Right cardiac atrium (tissue), 5 donors: ENCODE measurements around the gene TMEM196. TPM values are rescaled to one million over a fixed set of nuclear protein-coding genes. Genes with fewer than 3 reads are reported as not detected.

Experiments used
- ATAC-seq, 2 donors: fragments of 200-7000 bp; cut with Tn5 transposase; one replicate each; pipeline versions ENCODE4 v1.8.0 to v1.9.1; 2020; ENCODE audit warnings: moderate library complexity in 2 of 2, mild to moderate bottlenecking in 1 of 2
- DNase-seq, 3 donors: peaks; one replicate each; pipeline ENCODE4 v3.0.0-alpha.2; 2020
- H3K27ac ChIP-seq: one replicate; pipeline ENCODE4 v1.5.1; 2013; ENCODE audit warnings: mild to moderate bottlenecking, low read length, control low read depth, moderate library complexity
- H3K27me3 ChIP-seq: one replicate; pipeline ENCODE4 v1.6.1; 2013; ENCODE audit not compliant: control insufficient read depth, insufficient read depth
- H3K4me1 ChIP-seq: one replicate; pipeline ENCODE4 v1.6.1; 2013; ENCODE audit warnings: low read length; ENCODE audit not compliant: control insufficient read depth, insufficient read depth
- H3K4me3 ChIP-seq: one replicate; pipeline ENCODE4 v1.5.1; 2013; ENCODE audit warnings: low read length, control low read depth
- H3K9me3 ChIP-seq: one replicate; pipeline ENCODE4 v1.6.1; 2013; ENCODE audit warnings: low read length; ENCODE audit not compliant: control insufficient read depth
- WGBS: extraction: QIAGEN DNeasy Blood & Tissue Kit; methylation state at CpG from one replicate; pipeline ENCODE4 v1.1.7; 2013; 5-methylcytosine and 5-hydroxymethylcytosine counted together
- intact Hi-C, 4 donors: fragments of 100-400 bp; cut with DNase I; formaldehyde crosslinking; loops; one replicate each; pipeline versions ENCODE4 v1.11.0 to v1.14.0; 2022 to 2023
- long read RNA-seq, 4 donors: library from polyadenylated mRNA; unstranded; transcript quantifications; one replicate each; pipeline ENCODE4 v2.0.0, GENCODE V29; 2020 to 2021
- polyA plus RNA-seq: library from polyadenylated mRNA; stranded (reverse); fragments of 200-250 nt; gene quantifications from one replicate; pipeline ENCODE4 v1.2.3, GENCODE V29; 2013
- total RNA-seq, 4 donors: library from RNA; stranded (reverse); fragmentation: NEBNext Ultra II Directional; extraction: Animal tissue kit (Norgen Biotek cat#: 25700); gene quantifications; one replicate each; pipeline ENCODE4 v1.2.1, GENCODE V29; 2021
- donor health status: healthy with polysubstance abuse.
- donor health status: DM: no; HTN: yes; CAD: no.
- donor health status: DM: no; HTN: no; CAD: no.
- donor health status: DM: no; HTN: yes; CAD: no; lungs with severe emphysema.
- donor health status: DM: yes; HTN: yes; CAD: no.

The TMEM196 gene
- not detected for total RNA-seq
- polyA plus RNA-seq, result not detected
- long read RNA-seq, donor 1, result 0 reads
- long read RNA-seq, donor 2, result 0 reads
- long read RNA-seq, donor 3, result 0 reads
- long read RNA-seq, donor 4, result 0 reads

DNA sequence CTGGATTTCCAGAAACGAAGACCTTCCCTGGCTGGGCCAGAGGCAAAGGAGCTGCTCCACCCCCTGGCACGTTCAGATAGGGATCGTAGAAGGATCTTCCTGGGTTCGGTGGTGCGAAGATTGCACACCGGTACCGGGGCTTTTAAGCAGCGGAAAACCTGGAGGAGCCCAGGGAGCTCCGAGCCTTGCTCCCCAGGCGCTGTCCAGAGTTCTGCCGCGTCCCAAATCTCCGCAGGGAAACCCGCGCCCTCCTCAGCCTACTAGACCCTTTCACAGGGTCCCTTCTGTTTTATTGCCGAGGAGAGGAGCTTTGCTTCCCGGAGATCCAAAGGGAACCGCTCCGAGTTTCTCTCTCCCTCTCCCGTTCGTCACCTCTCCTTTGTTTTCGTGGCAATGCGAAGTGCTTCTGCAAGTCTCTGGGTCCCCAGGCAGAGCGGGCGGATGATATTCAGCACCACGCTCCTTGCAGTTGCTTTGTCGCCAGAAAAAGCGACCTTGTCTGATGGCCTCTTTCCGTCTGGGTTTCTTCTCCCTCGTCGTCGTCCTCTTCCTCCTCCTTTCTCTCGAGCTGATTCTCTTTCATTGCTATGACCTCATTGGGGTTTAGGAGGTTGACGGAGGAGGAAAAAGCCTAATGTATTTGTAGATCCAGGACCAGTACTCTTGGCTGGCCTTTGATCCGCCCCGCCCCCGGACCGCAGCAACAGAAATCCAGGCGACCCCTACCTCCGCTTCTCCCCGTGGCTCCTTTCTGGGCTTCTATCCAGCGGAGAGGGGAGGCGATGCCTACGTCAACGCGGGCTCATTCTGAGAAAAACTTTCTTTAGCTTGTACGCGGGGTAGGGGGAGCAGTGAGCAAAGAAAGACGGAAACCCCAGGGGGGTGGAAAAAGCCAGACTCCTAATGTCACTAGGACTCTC is at the start of gene TMEM196:
TSS of gene TMEM196 (minus strand) at position 777 of the 920 bp plus-strand sequence. CDS start 921 bp downstream, outside the sequence.
- ATAC-seq (peak; percentile 50 to 60), DNase-seq (peak in 2 of 3 donors; percentile 40 to 58)
- no peaks in the 10 kb centered on the region for H3K4me1 ChIP-seq
- peak within 1 kb of the TSS; percentile 20 for H3K4me3 ChIP-seq
- H3K27me3 ChIP-seq, result no peaks in the 10 kb centered on the region
- H3K9me3 ChIP-seq, result no peaks in the 10 kb centered on the region
- intact Hi-C loops, result no loop called here
- 1% methylated on average over 49 of the region's 49 CpGs for WGBS
- no peak within 1 kb of the TSS for H3K27ac ChIP-seq

- ATAC-seq (no peak), DNase-seq (no peak)
- Histone ChIP-seq H3K27ac (no peak overlapping the region), H3K9me3 (no peaks in the 10 kb centered on the region), H3K4me3 (no peak overlapping the region), H3K4me1 (no peaks in the 10 kb centered on the region), H3K27me3 (no peaks in the 10 kb centered on the region)
- WGBS, result 56% methylated on average over 2 of the region's 2 CpGs
- intact Hi-C loops, result no loop called here
These were observed 42.7 kb upstream of the TMEM196 start for GRCh38 chr7:19816128-19816527.

DNA sequence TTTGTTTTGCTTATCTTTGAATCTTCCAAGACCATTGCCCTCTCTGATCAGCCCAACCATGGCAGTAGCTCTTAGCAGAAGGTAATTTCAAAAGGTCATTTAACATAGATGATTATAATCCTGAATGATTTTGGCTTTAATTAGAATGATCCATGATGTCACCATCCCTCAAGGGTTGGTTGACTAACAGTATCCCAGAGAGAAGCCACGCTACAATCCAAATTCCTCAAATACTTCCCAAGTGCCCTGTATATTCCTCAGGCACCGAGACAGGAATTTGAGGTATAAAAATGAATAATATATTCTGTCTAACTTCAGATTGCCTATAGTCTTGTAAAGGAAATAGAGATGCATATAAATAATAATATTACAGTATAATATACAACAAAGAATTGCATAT is 42.1 kb upstream of the TMEM196 start:
- Histone ChIP-seq H3K4me3 (no peak overlapping the region), H3K27me3 (no peaks in the 10 kb centered on the region), H3K4me1 (no peaks in the 10 kb centered on the region), H3K27ac (no peak overlapping the region), H3K9me3 (no peaks in the 10 kb centered on the region)
- 34% methylated on average over 2 of the region's 2 CpGs for whole genome bisulfite sequencing
- intact Hi-C loops, result no loop called here
- ATAC-seq (no peak), DNase-seq (no peak)

DNA sequence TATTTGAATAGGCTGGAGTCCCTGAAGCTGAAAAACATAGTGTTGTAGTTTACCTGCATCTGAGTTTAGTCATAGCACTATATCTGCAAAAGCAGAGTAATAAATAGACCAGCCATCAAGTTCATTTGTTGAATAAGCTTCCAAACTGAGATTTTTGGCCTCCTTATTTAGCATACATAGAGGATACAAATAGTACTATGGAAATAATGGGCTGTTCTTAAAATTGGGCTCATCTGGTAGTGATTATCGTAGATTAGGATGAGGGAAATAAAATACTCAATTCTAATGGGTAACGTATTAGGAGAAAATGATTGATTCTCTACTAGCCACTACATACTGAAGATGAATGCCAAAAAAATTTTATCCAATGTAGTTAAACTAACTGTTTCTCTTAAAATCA is 41.4 kb upstream of the TMEM196 start:
- 84% methylated on average over 2 of the region's 2 CpGs for WGBS
- Histone ChIP-seq H3K27me3 (no peaks in the 10 kb centered on the region), H3K27ac (no peak overlapping the region), H3K4me3 (no peak overlapping the region), H3K4me1 (no peaks in the 10 kb centered on the region), H3K9me3 (no peaks in the 10 kb centered on the region)
- ATAC-seq, result no peak
- intact Hi-C loops, result no loop called here
- no peak for DNase-seq

GRCh38 chr7:19811386-19811785 is 38.0 kb upstream of the TMEM196 start:
- ATAC-seq (no peak), DNase-seq (no peak)
- intact Hi-C loops, result no loop called here
- no peaks in the 10 kb centered on the region for H3K4me1 ChIP-seq
- H3K9me3 ChIP-seq, result no peaks in the 10 kb centered on the region
- no peaks in the 10 kb centered on the region for H3K27me3 ChIP-seq
- H3K27ac ChIP-seq, result no peak overlapping the region
- WGBS, result 59% methylated on average over 1 of the region's 1 CpG
- no peak overlapping the region for H3K4me3 ChIP-seq

DNA sequence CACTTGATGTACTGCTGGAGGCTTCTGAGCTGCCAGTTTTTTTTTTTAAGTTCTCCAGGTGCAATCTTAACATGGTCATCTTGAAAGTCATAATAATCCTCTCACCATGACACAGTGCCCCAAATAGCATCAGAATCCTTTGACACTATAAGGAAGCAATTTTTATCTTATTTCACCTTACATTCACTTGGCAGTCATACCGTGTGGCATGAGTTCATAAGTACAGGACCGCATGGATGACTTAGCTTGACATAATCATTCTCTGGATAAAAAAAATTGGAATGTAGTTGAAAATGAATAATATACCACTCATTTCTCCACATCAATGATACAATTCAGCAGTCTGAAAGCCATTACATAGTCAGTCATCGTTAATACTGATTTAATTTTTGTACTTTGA is 25.6 kb upstream of the TMEM196 start:
- intact Hi-C loops, result no loop called here
- ATAC-seq, result no peak
- 54% methylated on average over 3 of the region's 3 CpGs for WGBS

GRCh38 chr7:19783541-19783940 is 10.1 kb upstream of the TMEM196 start:
- Histone ChIP-seq H3K9me3 (no peaks in the 10 kb centered on the region), H3K27ac (no peak overlapping the region), H3K4me1 (no peaks in the 10 kb centered on the region), H3K27me3 (no peaks in the 10 kb centered on the region), H3K4me3 (no peak overlapping the region)
- intact Hi-C loops, result no loop called here
- no peak for DNase-seq
- ATAC-seq, result no peak

More for the DNA sequence above, 25.6 kb upstream of the TMEM196 start:
- H3K9me3 ChIP-seq, result no peaks in the 10 kb centered on the region
- DNase-seq, result no peak
- no peaks in the 10 kb centered on the region for H3K4me1 ChIP-seq
- H3K4me3 ChIP-seq, result no peak overlapping the region
- H3K27me3 ChIP-seq, result no peaks in the 10 kb centered on the region
- no peak overlapping the region for H3K27ac ChIP-seq

DNA sequence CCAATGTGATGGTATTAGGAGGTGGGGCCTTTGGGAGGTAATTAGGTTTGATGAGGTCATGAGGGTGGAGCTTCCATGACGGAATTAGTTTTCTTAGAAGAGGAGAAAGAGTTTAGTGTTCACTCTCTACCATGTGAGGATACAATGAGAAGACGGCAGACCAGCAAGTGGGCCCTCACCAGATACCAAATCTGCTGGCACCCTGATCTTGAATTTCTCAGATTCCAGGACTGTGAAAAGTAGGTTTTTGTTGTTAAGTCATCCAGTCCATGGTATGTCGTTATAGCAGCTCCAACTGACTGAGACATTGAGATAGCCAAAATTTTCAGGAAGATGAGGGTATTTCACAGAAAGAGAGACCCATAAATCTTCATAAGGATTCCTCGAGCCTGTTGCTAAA is 3.6 kb upstream of the TMEM196 start:
- no peak overlapping the region for H3K4me3 ChIP-seq
- H3K27me3 ChIP-seq, result no peaks in the 10 kb centered on the region
- H3K4me1 ChIP-seq, result no peaks in the 10 kb centered on the region
- WGBS, result 66% methylated on average over 4 of the region's 4 CpGs
- DNase-seq, result no peak
- H3K27ac ChIP-seq, result no peak overlapping the region
- intact Hi-C loops, result no loop called here
- no peak for ATAC-seq
- no peaks in the 10 kb centered on the region for H3K9me3 ChIP-seq

DNA sequence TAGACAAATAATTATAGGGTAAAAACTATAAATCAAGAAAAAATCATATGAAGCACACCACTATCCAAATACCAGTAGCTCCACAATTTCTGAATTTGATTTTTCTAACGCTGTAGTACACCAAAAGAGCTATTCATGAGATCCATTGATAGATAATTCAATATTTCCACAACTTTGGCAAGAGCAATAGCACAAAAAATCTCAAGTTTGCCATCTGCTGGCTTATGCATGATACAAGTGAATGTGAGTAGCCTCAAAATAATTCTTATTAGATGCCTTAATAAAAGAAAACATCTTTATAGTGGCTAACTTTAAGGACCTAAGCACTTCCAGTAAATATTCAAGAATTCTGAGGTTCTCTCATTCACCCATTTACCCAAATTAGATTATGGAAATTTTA is 2.2 kb upstream of the TMEM196 start:
- WGBS, result 64% methylated on average over 1 of the region's 1 CpG

GRCh38 chr7:19772306-19772705 is 1.1 kb downstream of the TMEM196 start:
- ATAC-seq (no peak), DNase-seq (peak in 1 of 3 donors; percentile 19)
- whole genome bisulfite sequencing, result 3% methylated on average over 17 of the region's 17 CpGs
- H3K27ac ChIP-seq, result no peak overlapping the region
- intact Hi-C loops, result no loop called here
- H3K27me3 ChIP-seq, result no peaks in the 10 kb centered on the region
- no peaks in the 10 kb centered on the region for H3K9me3 ChIP-seq
- no peak overlapping the region for H3K4me3 ChIP-seq
- H3K4me1 ChIP-seq, result no peaks in the 10 kb centered on the region

More for the DNA sequence above, 2.2 kb upstream of the TMEM196 start:
- Histone ChIP-seq H3K27ac (no peak overlapping the region), H3K4me1 (no peaks in the 10 kb centered on the region), H3K27me3 (no peaks in the 10 kb centered on the region), H3K9me3 (no peaks in the 10 kb centered on the region), H3K4me3 (no peak overlapping the region)
- intact Hi-C loops, result no loop called here
- ATAC-seq (no peak), DNase-seq (no peak)

DNA sequence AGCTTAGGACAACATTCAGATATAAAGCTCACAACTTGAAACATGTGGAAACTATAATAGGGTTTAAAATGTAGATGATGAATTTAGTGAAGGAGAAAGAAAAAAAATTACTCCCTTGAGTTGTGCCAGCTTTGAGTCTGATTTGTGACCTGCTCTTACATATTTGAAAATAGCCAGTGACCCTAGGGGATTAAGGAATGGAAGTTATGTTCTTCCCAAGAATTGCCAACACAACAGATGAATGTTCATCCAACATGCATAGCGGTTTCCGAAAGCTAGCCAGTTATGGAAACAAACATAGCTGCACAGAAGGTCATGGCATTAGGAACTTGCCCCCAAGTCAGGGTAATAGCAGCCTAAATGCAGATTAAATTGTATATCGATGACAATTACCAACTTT is 10.8 kb downstream of the TMEM196 start:
- WGBS, result 67% methylated on average over 3 of the region's 3 CpGs
- intact Hi-C loops, result no loop called here
- no peak for ATAC-seq
- no peak overlapping the region for H3K4me3 ChIP-seq
- no peaks in the 10 kb centered on the region for H3K4me1 ChIP-seq
- no peak for DNase-seq
- H3K27ac ChIP-seq, result no peak overlapping the region
- no peaks in the 10 kb centered on the region for H3K27me3 ChIP-seq
- no peaks in the 10 kb centered on the region for H3K9me3 ChIP-seq
